DMS79 (cell line): ENCODE measurements around the gene CAB39L.

ENCODE experiments used
- DNase-seq: peaks from one replicate; lab custom pipeline; 2025; lab: John Stamatoyannopoulos, UW

CAB39L gene

GRCh38 chr13:49441846-49442245, 2.0 kb downstream of the CAB39L start:
- no peak for DNase-seq

DNA sequence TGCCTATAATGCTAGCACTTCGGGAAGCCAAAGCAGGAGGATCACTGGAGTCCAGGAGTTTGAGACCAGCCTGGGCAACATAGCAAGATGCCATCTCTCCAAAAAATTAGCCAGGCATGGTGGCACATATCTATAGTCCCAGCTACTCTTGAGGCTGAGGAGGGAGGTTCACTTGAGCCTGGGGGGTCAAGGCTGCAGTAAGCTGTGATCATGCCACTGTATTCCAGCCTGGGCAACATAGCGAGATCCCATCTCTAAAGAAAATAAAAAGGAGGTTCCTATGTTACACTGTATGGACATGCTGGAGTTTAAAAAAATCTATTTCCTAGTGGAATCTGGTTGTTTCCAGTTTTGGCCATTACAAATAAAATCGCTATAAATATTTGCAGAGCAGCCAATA, 2.6 kb downstream of the CAB39L start:
- DNase-seq: no peak

DNA sequence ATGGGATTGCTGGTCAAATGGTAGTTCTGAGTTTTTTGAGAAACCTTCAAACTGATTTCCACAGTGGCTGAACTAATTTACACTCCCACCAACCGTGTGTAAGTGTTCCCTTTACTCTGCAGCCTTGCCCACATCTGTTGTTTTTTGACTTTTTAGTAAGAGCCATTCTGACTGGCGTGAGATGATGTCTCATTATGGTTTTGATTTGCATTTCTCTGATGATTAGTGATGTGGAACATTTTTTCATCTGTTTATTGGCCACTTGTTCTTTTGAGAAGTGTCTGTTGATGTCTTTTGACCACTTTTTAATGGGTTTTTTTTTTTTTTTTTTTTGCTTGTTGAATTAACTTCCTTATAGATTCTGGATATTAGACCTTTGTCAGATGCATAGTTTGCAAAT, 4.3 kb downstream of the CAB39L start:
- DNase-seq: no peak

DNA sequence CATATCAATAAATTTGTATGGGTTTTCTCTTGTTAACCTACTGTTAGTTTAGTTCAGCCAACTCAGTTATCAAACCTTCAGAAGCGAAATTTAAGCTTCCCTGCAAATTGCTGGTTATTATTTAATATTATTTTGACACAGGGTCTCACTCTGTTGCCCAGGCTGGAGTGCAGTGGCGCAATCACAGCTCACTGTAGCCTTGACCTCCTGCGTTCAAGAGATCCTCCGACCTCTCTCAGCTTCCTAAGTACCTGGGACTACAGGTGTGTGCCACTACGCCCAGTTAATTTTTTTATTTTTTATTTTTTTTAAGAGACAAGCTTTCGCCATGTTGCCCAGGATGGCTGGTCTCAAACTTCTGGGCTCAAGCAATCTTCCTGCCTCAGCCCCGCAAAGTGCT, 6.2 kb downstream of the CAB39L start:
- no peak for DNase-seq

DNA sequence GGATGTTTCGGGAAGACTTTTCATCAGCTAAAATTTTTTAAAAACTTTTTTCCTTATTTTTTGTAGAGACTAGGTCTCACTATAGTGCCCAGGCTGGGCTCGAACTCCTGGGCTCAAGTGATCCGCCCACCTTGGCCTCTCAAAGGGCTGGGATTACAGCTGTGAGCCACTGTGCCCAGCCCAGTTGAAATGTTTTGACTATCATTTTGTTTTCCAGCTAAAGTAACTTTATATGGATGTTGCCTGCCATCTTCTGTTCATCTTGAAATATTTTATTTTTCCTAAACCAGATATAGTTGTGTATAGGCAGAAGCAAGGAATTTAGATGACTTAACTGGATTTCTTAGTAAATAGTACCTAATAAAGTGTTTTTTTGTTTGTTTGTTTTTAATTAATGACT, 7.0 kb downstream of the CAB39L start:
- no peak for DNase-seq

GRCh38 chr13:49435992-49436391, 7.9 kb downstream of the CAB39L start:
- DNase-seq: no peak

DNA sequence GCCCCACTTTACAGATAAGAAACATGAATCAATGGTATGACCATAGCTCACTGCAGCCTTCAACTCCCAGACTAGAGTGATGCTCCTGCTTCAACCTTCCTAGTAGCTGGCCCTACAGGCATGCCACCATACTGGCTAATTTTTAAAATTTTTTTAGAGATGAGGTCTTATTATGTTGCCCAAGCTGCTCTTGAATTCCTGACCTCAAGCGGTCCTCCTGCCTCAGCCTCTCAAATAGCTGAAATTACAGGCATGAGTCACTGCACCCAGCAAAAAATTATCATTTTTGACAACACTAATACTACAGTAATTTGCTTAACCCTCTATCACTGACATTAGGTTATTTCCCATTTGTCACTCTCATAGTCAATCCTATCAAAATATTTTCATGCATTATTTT, 14.7 kb downstream of the CAB39L start:
- DNase-seq: no peak

- DNase-seq: no peak
These were observed 15.7 kb downstream of the CAB39L start for GRCh38 chr13:49428041-49428763.

GRCh38 chr13:49424011-49424560, 19.8 kb downstream of the CAB39L start:
- no peak for DNase-seq

DNA sequence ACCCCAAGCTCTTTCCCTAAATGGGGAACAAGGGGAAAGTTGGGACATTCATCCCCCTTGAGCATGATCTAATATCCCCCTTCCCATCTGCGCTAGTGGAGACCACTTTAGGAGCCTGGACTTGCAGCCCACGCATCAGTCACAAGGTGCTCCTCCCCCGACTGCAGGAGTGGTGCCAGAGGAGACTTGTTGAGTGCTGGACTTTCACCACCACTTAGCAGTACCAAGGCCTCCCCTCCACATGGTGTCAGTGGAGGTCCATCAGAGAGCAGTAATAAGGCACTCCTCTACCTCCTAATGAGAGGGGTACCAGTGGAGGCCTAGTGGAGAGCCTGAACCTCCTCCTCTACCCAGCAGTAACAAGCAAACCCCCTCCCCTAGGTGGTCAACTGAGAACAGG, 22.5 kb downstream of the CAB39L start:
- no peak for DNase-seq

DNA sequence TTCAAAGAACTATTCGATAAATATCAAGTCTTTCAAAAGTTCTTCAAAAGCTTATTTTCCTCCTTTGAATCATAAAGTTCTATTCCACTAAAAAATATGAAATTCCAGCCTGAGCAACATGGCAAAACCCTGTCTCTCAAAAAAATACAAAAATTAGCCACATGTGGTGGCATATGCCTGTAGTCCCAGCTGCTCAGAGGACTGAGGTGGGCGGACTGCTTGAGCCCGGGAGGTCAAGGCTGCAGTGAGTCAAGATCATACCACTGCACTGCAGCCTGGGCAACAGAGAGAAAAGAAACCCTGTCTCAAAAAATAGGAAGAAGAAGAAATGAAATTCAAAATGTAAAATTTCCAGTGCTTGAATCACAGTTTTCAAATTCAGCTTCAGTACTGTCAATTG, 24.6 kb downstream of the CAB39L start:
- no peak for DNase-seq

DNA sequence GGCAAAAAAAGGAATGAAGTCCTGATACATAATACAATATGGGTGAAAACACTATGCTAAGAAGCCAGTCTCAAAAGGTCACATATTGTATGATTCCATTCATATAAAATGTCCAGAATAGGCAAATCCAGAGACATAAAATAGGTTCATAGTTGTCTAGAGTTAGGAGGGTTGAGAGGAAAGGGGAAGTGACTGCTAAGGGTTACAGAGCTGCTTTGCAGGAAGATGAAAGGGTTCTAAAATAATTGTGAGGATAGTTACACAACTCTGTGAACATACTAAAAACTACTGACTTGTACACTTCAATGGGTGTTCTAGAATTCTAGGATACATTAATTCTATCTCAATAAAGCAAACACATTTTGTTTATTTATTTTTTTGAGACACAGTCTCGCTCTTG, 25.7 kb downstream of the CAB39L start:
- no peak for DNase-seq

DNA sequence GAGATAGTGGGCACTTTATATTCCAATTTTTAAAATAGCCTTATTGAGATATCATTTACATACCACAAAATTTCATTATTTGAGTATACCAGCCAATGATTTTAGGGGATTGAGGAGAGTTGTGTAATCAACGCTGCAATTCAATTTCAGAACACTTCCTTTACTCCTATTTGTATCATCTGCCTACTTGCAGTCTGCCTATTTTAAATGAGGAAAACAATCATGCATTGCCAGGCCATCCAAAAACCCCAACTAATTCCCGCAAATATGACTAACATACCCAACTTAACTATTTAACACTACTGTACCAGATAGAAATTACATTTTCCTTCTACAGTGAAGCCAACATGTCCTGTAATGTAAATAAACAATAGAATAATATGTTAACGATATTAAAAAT, 26.7 kb downstream of the CAB39L start:
- no peak for DNase-seq

DNA sequence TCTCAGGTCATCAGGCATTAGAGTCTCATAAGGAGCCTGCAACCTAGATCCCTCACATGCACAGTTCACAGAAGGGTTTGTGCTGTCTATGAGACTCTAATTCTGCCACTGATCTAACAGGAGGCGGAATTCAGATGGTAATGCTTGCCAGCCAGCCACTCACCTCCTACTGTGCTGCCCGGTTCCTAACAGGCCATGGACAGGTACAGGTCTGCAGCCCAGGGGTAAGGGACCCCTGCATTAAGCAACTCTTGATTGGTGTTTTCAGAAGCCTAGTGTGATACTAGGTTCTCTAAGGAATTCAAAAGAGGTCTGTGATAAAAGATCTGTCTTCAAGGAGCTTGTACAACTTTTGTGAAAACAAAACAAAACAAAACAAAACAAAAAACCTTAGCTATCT, 31.1 kb downstream of the CAB39L start:
- DNase-seq: no peak

- DNase-seq: no peak
These were observed 32.5 kb downstream of the CAB39L start for GRCh38 chr13:49411353-49411752.

- DNase-seq: no peak
These were observed 33.4 kb downstream of the CAB39L start for GRCh38 chr13:49410477-49410876.

GRCh38 chr13:49410006-49410405, 33.9 kb downstream of the CAB39L start:
- no peak for DNase-seq

GRCh38 chr13:49409008-49409407, 34.9 kb downstream of the CAB39L start:
- no peak for DNase-seq

DNA sequence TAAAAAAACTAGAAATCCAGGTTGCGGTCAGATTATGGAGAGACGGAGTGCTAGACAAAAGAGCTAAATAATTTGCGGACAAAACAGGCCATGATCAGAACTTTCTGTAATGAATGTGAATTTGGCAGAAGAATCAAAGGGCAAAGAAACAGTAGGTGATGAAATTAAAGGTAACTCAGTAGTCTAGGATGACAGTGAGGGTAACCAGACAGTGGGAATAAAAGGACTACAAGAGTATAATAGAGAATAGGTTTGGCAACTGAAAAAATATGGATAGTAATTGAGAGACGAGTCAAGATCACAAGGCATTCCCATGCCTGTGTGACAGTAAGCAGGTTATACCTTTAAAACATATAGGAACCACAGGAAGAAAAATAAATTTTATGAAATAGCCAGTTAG, 35.9 kb downstream of the CAB39L start:
- no peak for DNase-seq

DNA sequence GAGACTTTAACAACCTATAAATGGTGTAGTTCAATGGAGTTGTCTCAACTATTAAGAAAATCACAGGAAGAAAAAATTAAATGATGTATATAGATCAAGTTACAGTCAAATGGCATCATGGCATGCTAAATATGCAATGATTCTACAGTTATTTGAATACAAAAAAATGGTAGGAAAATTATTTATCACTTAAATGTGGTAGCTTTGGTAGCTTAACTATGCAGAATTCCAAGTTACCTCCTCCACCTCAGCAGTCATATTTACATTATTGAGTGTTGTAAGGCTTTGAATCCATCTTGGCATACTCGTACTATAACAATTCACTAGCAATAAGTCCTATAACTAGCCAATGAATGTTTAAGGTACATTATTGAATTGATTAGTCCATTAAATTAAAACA, 36.8 kb downstream of the CAB39L start:
- no peak for DNase-seq

DNA sequence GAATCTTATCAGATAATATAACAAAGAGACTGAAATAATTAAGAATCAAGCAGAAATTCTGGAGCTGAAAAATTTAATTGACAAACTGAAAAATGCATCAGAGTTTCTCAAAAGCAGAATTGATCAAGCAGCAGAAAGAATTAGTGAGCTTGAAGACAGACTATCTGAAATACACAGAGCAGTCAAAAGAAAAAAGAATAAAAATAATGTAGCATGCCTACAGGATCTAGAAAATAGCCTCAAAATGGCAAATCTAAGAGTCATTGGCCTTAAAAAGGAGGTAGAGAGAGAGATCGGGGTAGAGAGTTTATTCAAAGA, 39.2 kb downstream of the CAB39L start:
- DNase-seq: no peak

DNA sequence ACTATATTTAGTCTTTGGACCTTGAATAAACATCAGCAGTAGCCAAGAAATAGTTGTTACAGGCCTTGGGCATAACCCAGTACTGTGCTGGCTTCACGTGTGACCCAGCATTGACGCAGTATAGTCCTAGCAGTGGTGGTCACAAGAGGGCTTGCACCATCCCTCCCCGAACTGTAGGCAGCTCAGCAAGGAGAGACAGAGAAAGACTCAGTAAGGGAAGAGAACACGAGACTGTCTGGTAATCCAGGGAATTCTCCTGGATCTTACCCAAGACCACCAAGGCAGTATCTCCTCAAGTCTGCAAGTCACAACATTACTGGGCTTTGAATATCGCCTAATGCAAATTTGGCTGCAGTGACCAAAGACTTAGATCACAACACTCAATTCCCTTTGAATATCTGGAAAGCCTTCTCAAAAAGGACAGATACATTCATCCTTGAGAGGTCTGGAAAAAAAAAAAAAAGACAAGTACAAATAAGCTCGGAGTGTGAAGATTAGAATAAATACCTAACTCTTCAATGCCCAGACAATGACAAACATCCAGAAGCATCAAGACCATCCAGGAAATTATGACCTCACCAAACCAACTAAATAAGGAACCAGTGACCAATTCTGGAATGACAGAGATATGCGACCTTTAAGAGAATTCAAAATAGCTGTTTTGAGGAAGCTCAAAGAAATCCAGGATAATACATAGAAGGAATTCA, 39.7 kb downstream of the CAB39L start:
- DNase-seq: no peak

GRCh38 chr13:49400755-49401659, 42.9 kb downstream of the CAB39L start:
- peak; percentile 18 for DNase-seq
